Astrocyte of the spinal cord (primary cell): Measurements from ENCODE around the gene LRRC23.

Source experiments
- DNase-seq: peaks from one replicate; pipeline ENCODE4 v3.0.0; 2011; ENCODE audit warnings: low read depth, low spot score
- H3K4me3 ChIP-seq: 2 replicates; pipeline ENCODE4 v1.5.1; 2011; ENCODE audit warnings: low read depth, mild to moderate bottlenecking, low read length, moderate library complexity
- CTCF ChIP-seq: IDR thresholded peaks from 2 replicates; pipeline ENCODE4 v1.5.1; 2012; ENCODE audit warnings: low read depth, mild to moderate bottlenecking, low read length, inconsistent platforms
- in situ Hi-C: cut with HindIII; loops from 2 replicates; pipeline ENCODE4 v1.10.0; 2017; ENCODE audit warnings: low sequenced_read_pairs

Gene LRRC23

DNA sequence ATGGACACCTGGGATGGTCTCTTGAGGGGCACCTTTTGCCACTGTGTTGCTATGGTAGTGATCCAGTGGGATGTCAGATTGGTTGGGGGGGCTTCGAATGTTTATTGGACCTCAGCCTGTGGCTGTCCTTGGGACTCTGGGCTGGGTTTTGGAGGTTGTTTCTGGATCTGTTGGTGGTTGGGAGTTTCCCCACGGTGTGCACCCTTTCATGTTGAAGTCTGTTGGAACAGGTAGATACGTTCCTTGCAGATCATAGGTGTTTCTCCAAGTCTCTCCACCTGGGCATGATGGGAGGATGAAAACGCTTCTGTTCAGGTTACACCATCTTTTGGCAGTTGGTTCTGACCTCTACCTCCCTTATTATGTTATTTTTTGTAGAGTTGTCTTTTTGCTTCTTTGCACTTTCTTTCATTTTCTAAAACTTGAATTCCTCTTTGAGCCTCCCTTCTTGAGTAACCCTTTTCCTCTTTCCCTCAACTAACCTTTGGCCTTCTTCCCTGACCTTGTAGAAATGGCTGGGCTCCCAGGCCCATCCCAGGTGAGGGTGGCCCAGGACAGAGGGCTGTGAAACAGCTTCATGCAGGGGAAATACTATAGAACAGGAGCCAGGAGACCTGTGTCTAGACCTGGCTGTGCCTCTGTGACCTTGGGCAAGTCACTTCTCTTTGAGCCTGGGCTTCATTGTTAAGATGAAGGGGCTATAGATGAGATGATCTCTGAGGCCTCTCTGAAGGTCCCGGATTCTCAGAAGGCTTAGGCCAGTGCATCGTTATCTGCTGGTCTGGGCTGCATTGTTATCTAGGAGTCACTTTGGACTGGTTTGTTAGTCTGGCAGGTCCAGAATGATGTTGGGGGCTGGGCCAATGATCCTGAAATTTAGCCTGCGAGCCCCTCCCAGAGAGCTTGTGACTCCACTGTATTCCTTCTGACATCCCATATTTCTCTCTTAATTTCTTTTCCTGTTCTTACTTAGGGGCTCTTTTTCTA is 25.1 kb downstream of the LRRC23 start:
- H3K4me3 ChIP-seq, result peak overlapping the region; percentile 92
- in situ Hi-C loops, result no loop called here
- TF ChIP-seq CTCF, result no peak
- no peak for DNase-seq

DNA sequence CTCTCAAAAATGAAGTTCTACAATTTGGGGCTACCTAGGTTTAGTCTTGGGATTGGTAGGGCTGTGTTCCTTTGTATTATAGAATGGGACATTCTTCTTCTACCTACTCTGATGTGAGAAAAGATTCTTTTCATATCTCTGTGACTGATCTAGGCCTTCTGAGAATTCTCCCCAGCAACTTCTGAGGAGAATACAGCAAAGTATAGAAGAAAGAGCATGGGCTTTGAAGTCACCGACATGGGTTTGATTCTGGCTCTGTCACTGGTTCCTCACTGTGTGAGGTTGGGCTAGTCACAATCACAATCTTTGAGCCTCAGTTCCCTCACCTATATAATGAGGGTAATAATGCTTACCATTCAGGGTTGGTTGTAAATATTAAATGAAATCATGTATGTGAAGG is 28.1 kb downstream of the LRRC23 start:
- no peak overlapping the region for H3K4me3 ChIP-seq
- no peak for TF ChIP-seq CTCF
- in situ Hi-C loops, result no loop called here
- DNase-seq, result no peak

DNA sequence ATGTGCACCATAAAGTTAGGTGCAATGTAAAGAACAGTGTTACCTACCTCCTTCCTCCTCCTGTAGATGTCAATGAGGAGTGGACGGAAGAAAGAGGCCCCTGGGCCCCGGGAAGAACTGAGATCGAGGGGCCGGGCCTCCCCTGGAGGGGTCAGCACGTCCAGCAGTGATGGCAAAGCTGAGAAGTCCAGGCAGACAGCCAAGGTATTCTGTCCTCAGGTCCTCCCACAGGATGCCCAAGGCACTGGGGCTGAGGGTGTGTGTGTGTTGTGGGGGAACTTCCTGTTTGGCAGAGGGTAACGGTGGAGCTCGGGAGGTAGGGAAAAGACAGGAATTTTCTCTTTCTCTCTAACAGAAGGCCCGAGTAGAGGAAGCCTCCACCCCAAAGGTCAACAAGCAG is 29.5 kb downstream of the LRRC23 start:
- in situ Hi-C loops, result no loop called here
- H3K4me3 ChIP-seq, result no peak overlapping the region
- no peak for TF ChIP-seq CTCF
- DNase-seq, result peak; percentile 47

GRCh38 chr12:6935371-6936193 is 31.0 kb downstream of the LRRC23 start:
- in situ Hi-C loops, result no loop called here
- no peak for TF ChIP-seq CTCF
- DNase-seq, result no peak
- H3K4me3 ChIP-seq, result no peak overlapping the region

DNA sequence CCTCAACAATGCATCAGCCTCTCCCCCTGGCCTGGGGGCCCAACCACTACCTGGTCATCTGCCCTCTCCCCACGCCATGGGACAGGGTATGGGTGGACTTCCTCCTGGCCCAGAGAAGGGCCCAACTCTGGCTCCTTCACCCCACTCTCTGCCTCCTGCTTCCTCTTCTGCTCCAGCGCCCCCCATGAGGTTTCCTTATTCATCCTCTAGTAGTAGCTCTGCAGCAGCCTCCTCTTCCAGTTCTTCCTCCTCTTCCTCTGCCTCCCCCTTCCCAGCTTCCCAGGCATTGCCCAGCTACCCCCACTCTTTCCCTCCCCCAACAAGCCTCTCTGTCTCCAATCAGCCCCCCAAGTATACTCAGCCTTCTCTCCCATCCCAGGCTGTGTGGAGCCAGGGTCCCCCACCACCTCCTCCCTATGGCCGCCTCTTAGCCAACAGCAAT is 31.6 kb downstream of the LRRC23 start:
- no peak overlapping the region for H3K4me3 ChIP-seq
- in situ Hi-C loops, result no loop called here
- DNase-seq, result no peak
- TF ChIP-seq CTCF, result no peak

DNA sequence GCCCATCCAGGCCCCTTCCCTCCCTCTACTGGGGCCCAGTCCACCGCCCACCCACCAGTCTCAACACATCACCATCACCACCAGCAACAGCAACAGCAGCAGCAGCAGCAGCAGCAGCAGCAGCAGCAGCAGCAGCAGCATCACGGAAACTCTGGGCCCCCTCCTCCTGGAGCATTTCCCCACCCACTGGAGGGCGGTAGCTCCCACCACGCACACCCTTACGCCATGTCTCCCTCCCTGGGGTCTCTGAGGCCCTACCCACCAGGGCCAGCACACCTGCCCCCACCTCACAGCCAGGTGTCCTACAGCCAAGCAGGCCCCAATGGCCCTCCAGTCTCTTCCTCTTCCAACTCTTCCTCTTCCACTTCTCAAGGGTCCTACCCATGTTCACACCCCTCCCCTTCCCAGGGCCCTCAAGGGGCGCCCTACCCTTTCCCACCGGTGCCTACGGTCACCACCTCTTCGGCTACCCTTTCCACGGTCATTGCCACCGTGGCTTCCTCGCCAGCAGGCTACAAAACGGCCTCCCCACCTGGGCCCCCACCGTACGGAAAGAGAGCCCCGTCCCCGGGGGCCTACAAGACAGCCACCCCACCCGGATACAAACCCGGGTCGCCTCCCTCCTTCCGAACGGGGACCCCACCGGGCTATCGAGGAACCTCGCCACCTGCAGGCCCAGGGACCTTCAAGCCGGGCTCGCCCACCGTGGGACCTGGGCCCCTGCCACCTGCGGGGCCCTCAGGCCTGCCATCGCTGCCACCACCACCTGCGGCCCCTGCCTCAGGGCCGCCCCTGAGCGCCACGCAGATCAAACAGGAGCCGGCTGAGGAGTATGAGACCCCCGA is 32.2 kb downstream of the LRRC23 start:
- in situ Hi-C loops, result no loop called here
- peak overlapping the region; percentile 50 for H3K4me3 ChIP-seq
- no peak for TF ChIP-seq CTCF
- DNase-seq, result no peak
